ENCODE measurements around the gene CRIM1.

CRIM1 gene

DNA sequence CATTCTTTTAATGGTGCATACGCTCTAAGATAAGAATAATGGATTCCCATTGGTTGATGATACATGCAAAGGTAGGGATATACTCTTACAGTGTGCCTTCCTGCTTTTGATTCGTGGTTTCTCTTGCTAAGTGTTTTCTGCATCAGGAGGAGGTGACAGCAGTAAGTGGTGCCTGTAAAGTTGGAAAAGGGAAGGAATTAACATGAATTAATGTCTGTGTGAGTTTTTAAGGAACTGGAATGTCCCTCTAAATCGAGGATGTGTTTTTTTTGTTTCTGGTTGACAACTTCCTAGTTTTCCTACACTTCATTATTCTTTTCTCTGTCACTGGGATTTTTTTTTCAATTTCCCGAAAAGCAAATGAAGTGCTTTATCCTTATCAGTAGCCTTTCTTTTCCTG is 54.4 kb downstream of the CRIM1 start:
- Histone ChIP-seq H3K9me3 (no peaks in the 10 kb centered on the region), H3K4me1 (peaks cover 0 to 100% (median 78%) of the 10 kb centered on the region in 4 donors), H3K27ac (peak overlapping the region; percentile 68 to 74), H3K27me3 (no peaks in the 10 kb centered on the region), H3K36me3 (no peaks in the 10 kb centered on the region), H3K4me3 (no peak overlapping the region)
- TF ChIP-seq, protein P1, sequence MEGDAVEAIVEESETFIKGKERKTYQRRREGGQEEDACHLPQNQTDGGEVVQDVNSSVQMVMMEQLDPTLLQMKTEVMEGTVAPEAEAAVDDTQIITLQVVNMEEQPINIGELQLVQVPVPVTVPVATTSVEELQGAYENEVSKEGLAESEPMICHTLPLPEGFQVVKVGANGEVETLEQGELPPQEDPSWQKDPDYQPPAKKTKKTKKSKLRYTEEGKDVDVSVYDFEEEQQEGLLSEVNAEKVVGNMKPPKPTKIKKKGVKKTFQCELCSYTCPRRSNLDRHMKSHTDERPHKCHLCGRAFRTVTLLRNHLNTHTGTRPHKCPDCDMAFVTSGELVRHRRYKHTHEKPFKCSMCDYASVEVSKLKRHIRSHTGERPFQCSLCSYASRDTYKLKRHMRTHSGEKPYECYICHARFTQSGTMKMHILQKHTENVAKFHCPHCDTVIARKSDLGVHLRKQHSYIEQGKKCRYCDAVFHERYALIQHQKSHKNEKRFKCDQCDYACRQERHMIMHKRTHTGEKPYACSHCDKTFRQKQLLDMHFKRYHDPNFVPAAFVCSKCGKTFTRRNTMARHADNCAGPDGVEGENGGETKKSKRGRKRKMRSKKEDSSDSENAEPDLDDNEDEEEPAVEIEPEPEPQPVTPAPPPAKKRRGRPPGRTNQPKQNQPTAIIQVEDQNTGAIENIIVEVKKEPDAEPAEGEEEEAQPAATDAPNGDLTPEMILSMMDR (IDR thresholded peaks at IDR 0.05): no peak
- DNase-seq: no peak
- intact Hi-C loops (cut with DNase I; ENCODE audit: low total_unique reads): loop anchor here (10.0 kb wide), 1 partner anchor 45 kb away; no protein-coding TSS in a partner anchor

DNA sequence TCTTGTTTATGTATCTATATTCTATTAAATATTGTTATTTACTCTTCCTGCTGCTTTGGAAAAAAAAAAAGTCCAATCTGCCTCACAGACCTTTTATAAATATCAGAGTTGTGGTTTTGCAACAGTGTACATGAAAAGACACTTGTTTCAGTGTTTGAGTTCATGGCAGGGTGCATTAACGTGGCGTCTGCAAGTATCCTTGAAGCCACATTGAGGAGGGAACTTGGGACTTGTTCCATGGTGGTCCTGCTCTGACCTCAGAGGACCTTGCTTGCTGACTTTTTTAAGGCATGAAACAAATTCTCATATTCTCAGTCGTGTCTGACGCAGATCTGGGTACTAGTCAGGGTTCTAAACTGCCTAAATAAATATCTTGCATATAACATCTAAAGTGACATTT is 55.1 kb downstream of the CRIM1 start:
- H3K4me1 ChIP-seq: peaks cover 0 to 100% (median 81%) of the 10 kb centered on the region in 4 donors
- H3K9me3 ChIP-seq: no peaks in the 10 kb centered on the region
- H3K4me3 ChIP-seq: no peak overlapping the region
- TF ChIP-seq, protein P1 (IDR thresholded peaks at IDR 0.05): no peak
- peak overlapping the region; percentile 68 to 74 for H3K27ac ChIP-seq
- DNase-seq: no peak
- no peaks in the 10 kb centered on the region for H3K36me3 ChIP-seq
- intact Hi-C loops (cut with DNase I; ENCODE audit: low total_unique reads): loop anchor here (10.0 kb wide), 1 partner anchor 46 kb away; no protein-coding TSS in a partner anchor
- no peaks in the 10 kb centered on the region for H3K27me3 ChIP-seq

DNA sequence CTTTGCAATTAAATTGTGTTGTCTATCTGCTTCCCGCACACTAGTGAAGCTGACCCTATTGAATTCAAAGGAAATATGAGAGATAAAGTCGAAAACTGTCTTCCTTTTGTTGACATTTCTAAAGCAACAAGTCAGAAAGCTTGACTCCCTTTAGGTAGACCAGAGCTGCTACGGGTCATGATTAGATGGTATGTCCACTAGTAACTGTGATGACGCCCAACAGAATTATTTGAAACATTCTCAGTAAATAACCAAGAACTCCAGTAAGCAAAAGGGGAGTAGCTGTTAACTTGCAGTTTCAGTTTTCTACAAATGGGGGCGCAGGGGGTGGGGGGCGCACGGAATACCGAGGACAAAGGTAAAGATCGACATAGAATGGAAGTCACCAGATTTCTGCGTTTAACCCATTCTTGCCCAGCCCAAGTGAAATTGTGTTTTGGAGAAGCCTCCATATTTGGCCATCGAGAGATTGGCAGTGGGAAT is 56.4 kb downstream of the CRIM1 start:
- no peaks in the 10 kb centered on the region for H3K36me3 ChIP-seq
- TF ChIP-seq, protein P1 (IDR thresholded peaks at IDR 0.05): no peak
- H3K27ac ChIP-seq: peak overlapping the region; percentile 64 to 74
- H3K4me3 ChIP-seq: peak overlapping the region in 1 of 2 donors; percentile 5
- no peak for DNase-seq
- H3K4me1 ChIP-seq: peaks cover 0 to 100% (median 86%) of the 10 kb centered on the region in 4 donors
- intact Hi-C loops (cut with DNase I; ENCODE audit: low total_unique reads): loop anchor here (10.0 kb wide), 1 partner anchor 47 kb away; no protein-coding TSS in a partner anchor
- H3K9me3 ChIP-seq: no peaks in the 10 kb centered on the region
- no peaks in the 10 kb centered on the region for H3K27me3 ChIP-seq

DNA sequence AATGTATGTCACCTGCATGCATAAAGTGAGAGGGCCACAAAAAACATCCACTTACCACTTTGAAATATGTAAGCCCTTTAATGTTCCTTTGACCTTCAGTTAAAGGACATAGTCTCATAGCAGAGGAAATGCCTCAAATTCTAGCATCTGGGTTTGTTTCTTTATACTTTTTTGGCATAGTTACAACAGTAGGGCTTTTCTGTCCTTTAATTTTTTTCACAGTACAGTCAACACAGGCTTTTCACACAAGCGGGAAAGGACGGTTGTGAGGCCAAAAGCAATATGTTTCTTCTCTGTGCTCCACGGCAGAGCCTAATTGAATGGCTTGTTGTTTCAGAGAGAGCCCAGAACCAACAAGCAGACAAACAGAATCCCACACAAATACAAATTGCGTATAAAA is 57.6 kb downstream of the CRIM1 start:
- no peaks in the 10 kb centered on the region for H3K36me3 ChIP-seq
- no peaks in the 10 kb centered on the region for H3K27me3 ChIP-seq
- no peak for DNase-seq
- intact Hi-C loops (cut with DNase I; ENCODE audit: low total_unique reads): loop anchor here (10.0 kb wide), 1 partner anchor 48 kb away; no protein-coding TSS in a partner anchor
- no peaks in the 10 kb centered on the region for H3K9me3 ChIP-seq
- H3K4me3 ChIP-seq: no peak overlapping the region
- TF ChIP-seq, protein P1 (IDR thresholded peaks at IDR 0.05): no peak
- H3K4me1 ChIP-seq: peaks cover 0 to 100% (median 88%) of the 10 kb centered on the region in 4 donors
- peak overlapping the region; percentile 64 to 74 for H3K27ac ChIP-seq

DNA sequence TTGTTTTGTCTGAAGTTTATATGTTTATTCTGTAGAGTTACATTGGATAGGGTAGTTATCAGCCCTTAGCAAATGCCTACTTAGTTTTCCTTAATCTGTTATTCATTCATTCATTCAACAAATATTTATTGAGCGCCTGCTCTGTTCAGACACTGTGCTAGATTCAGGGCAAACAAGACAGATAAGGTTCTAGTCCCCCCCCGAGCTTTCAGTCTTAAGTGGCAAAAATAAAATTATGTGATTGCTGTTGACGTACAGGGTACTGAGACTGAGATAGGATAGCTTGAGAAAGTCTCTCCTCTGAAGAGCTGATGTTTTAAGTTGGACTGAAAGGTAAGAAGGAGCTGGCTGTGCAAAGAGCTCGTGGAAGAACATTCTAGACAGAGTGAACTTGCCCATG is 58.7 kb downstream of the CRIM1 start:
- intact Hi-C loops (cut with DNase I; ENCODE audit: low total_unique reads): loop anchor here (10.0 kb wide), 1 partner anchor 50 kb away; no protein-coding TSS in a partner anchor
- peak overlapping the region; percentile 64 to 74 for H3K27ac ChIP-seq
- peaks cover 0 to 100% (median 86%) of the 10 kb centered on the region in 4 donors for H3K4me1 ChIP-seq
- H3K27me3 ChIP-seq: no peaks in the 10 kb centered on the region
- DNase-seq: no peak
- H3K36me3 ChIP-seq: no peaks in the 10 kb centered on the region
- H3K9me3 ChIP-seq: no peaks in the 10 kb centered on the region
- TF ChIP-seq, protein P1 (IDR thresholded peaks at IDR 0.05): no peak
- H3K4me3 ChIP-seq: no peak overlapping the region
